SU-DHL-6 (cell line): ENCODE data around the gene YIF1A.

Experiments used
- H2AFZ ChIP-seq: fragments of 200-600 bp; sonication (generic); 2 replicates; pipeline ENCODE4 v1.6.1; 2014; ENCODE audit warnings: low read depth, mild to moderate bottlenecking, moderate library complexity, mixed read lengths, antibody characterized with exemption, low read length; ENCODE audit not compliant: severe bottlenecking
- H3F3A ChIP-seq: fragments of 200-600 bp; shearing (Covaris generic); 2 replicates; pipeline ENCODE4 v1.6.0; 2016; ENCODE audit warnings: antibody characterized with exemption, mild to moderate bottlenecking; ENCODE audit not compliant: insufficient read depth
- H3K27ac ChIP-seq: fragments of 200-600 bp; sonication (generic); 2 replicates; pipeline ENCODE4 v1.5.1; 2016; ENCODE audit warnings: low read depth, mild to moderate bottlenecking, low read length, moderate library complexity, mixed read lengths
- H3K27me3 ChIP-seq: fragments of 200-600 bp; sonication (generic), shearing (Covaris generic); 2 replicates; pipeline ENCODE4 v1.6.0; 2014; ENCODE audit warnings: mild to moderate bottlenecking, low read length
- H3K36me3 ChIP-seq: fragments of 200-600 bp; sonication (generic); 2 replicates; pipeline ENCODE4 v1.6.1; 2014; ENCODE audit warnings: mild to moderate bottlenecking, low read length, mixed read lengths
- H3K4me2 ChIP-seq: fragments of 300-600, 200-600 bp; shearing (Covaris generic), sonication (generic); 2 replicates; pipeline ENCODE4 v1.6.0; 2014; ENCODE audit warnings: low read length, low read depth, mild to moderate bottlenecking; ENCODE audit not compliant: poor library complexity, severe bottlenecking
- H3K4me3 ChIP-seq: fragments of 200-600 bp; sonication (generic); 2 replicates; pipeline ENCODE4 v1.5.1; 2014; ENCODE audit warnings: antibody characterized with exemption, low read length, mild to moderate bottlenecking, mixed read lengths; ENCODE audit not compliant: insufficient read depth, poor library complexity, severe bottlenecking
- H3K79me2 ChIP-seq: fragments of 200-600 bp; sonication (generic); 2 replicates; pipeline ENCODE4 v1.6.1; 2014; ENCODE audit warnings: mild to moderate bottlenecking, low read length, moderate library complexity; ENCODE audit not compliant: insufficient read depth
- H3K9ac ChIP-seq: fragments of 200-600 bp; sonication (generic); 2 replicates; pipeline ENCODE4 v1.7.0; 2014; ENCODE audit warnings: mild to moderate bottlenecking, low read length
- H3K9me2 ChIP-seq: fragments of 200-600 bp; sonication (generic); replicated peaks from 2 replicates; pipeline ENCODE4 v1.6.1; 2014; ENCODE audit warnings: low read length; ENCODE audit not compliant: insufficient read depth
- H3K9me3 ChIP-seq: fragments of 200-600 bp; sonication (generic); 2 replicates; pipeline ENCODE4 v1.6.1; 2014; ENCODE audit warnings: low read length, mixed read lengths; ENCODE audit not compliant: insufficient read depth
- H4K20me1 ChIP-seq: fragments of 200-600 bp; sonication (generic); 2 replicates; pipeline ENCODE4 v1.6.1; 2014; ENCODE audit warnings: low read depth, mild to moderate bottlenecking, antibody characterized with exemption, low read length, moderate library complexity, mixed read lengths
- EZH2phosphoT487 ChIP-seq: fragments of 200-600 bp; sonication (generic), shearing (Covaris generic); conservative IDR thresholded peaks from 2 replicates; pipeline ENCODE4 v1.6.1; 2018; ENCODE audit warnings: mild to moderate bottlenecking, antibody characterized with exemption, low read length, moderate library complexity, mixed read lengths
- TF ChIP-seq, protein P1 (sequence below): fragments of 200-600 bp; sonication (generic); IDR thresholded peaks from one replicate; pipeline ENCODE4 v1.5.1; 2017; ENCODE audit warnings: antibody characterized with exemption, mild to moderate bottlenecking, low read length, moderate library complexity; ENCODE audit not compliant: insufficient read depth, poor library complexity, severe bottlenecking

The YIF1A gene

DNA sequence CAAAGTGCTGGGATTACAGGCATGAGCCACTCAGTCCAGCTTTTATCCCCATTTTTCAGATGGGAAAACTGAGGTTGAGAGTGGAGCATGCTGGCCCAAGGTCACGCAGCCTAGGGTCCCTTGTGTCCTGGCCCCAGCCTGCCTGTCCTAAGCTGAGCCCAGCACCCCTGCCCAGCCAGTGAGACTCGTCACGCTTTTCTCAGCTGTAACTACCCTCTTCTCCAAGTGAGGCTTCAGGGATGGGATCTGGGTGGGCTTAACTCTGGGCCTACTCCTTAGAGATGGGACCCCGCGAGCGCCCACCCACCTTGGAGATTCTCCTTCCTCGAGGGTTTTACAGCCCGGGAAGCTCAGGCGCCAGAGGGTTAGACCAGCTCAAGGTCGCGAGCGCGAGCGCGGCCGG lies 2.4 kb upstream of the YIF1A start:
- Histone ChIP-seq H3K4me2 (no peak overlapping the region), H3K9ac (no peak overlapping the region), H4K20me1 (no peaks in the 10 kb centered on the region), H3K27ac (no peak overlapping the region), H3F3A (no peaks in the 10 kb centered on the region), H3K79me2 (no peaks in the 10 kb centered on the region), H2AFZ (no peak overlapping the region), H3K9me2 (no peaks in the 10 kb centered on the region), H3K36me3 (no peaks in the 10 kb centered on the region), H3K27me3 (no peaks in the 10 kb centered on the region), H3K9me3 (no peaks in the 10 kb centered on the region), H3K4me3 (no peak overlapping the region)
- TF ChIP-seq, protein P1, sequence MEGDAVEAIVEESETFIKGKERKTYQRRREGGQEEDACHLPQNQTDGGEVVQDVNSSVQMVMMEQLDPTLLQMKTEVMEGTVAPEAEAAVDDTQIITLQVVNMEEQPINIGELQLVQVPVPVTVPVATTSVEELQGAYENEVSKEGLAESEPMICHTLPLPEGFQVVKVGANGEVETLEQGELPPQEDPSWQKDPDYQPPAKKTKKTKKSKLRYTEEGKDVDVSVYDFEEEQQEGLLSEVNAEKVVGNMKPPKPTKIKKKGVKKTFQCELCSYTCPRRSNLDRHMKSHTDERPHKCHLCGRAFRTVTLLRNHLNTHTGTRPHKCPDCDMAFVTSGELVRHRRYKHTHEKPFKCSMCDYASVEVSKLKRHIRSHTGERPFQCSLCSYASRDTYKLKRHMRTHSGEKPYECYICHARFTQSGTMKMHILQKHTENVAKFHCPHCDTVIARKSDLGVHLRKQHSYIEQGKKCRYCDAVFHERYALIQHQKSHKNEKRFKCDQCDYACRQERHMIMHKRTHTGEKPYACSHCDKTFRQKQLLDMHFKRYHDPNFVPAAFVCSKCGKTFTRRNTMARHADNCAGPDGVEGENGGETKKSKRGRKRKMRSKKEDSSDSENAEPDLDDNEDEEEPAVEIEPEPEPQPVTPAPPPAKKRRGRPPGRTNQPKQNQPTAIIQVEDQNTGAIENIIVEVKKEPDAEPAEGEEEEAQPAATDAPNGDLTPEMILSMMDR: no peak
- TF ChIP-seq EZH2phosphoT487: no peak

DNA sequence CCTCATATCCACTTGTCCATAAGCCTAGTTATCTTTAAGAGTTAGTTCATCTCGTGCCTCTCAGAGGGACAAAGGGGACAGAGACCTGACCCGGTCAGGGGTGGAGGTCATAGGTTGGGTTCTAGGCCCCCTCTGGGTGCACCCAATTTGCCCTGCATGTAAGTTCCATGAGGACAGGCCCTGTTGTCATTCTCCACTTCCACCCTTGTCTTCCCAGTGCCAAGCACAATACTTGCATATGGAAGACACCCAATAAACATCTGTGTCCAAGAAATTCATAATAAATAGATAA lies 1.3 kb upstream of the YIF1A start:
- no peaks in the 10 kb centered on the region for H3K36me3 ChIP-seq
- H2AFZ ChIP-seq: no peak overlapping the region
- no peaks in the 10 kb centered on the region for H3K9me3 ChIP-seq
- no peaks in the 10 kb centered on the region for H3K27me3 ChIP-seq
- H3K4me3 ChIP-seq: no peak overlapping the region
- no peak overlapping the region for H3K9ac ChIP-seq
- H3K27ac ChIP-seq: no peak overlapping the region
- no peaks in the 10 kb centered on the region for H4K20me1 ChIP-seq
- TF ChIP-seq EZH2phosphoT487: no peak
- TF ChIP-seq, protein P1: no peak
- H3K9me2 ChIP-seq: no peaks in the 10 kb centered on the region
- no peaks in the 10 kb centered on the region for H3F3A ChIP-seq
- H3K4me2 ChIP-seq: peak overlapping the region; percentile 67
- H3K79me2 ChIP-seq: no peaks in the 10 kb centered on the region

DNA sequence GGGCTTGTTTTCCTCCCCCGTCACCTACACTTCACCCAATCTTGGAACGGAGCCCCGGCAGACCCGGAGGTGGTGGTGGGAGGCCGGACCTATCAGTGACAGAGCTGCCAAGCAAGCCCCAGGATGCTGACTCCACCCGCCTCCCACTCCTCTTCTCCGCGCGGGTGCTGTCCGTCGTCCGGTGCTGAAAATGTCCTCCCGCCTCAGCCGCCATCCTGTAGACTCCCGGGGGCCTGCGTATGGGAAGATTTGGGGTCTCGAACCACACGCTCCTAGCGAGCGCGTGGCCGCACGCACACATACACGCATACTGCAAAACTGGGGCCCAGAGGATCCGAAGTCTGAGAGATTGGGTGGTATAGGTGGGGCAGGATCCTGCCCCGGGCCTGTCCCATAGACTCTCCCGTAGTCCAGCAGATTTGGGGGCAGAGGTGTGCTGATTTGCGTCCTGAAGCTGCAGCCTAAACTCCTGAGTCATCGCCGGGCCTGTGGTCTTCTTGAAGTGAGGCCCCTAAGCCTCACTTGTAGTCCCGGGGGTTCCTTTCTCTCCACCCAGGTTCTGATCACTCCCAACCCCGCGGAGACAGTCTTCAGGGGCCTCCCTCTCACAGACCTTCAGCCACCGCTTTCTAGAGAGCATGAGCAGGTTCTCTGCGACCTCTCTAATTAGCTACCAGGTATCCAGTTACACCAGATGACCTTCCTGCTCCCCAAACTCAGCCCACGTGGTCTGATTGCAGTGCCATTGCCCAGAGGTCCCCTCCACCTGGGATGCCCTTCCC lies 796 bp upstream of the YIF1A start:
- peak overlapping the region; percentile 76 for H2AFZ ChIP-seq
- H3K27ac ChIP-seq: no peak overlapping the region
- no peak for TF ChIP-seq EZH2phosphoT487
- TF ChIP-seq, protein P1: no peak
- peak overlapping the region; percentile 64 for H3K4me3 ChIP-seq
- no peaks in the 10 kb centered on the region for H3K9me3 ChIP-seq
- H3K9ac ChIP-seq: peak overlapping the region; percentile 62
- H3K4me2 ChIP-seq: peak overlapping the region; percentile 67
- no peaks in the 10 kb centered on the region for H3K9me2 ChIP-seq
- H3K36me3 ChIP-seq: no peaks in the 10 kb centered on the region
- no peaks in the 10 kb centered on the region for H3K79me2 ChIP-seq
- no peaks in the 10 kb centered on the region for H4K20me1 ChIP-seq
- H3K27me3 ChIP-seq: no peaks in the 10 kb centered on the region
- no peaks in the 10 kb centered on the region for H3F3A ChIP-seq
